PC-3 (cell line): Measurements from ENCODE around the gene ANO7.

Experiments
- EZH2 ChIP-seq: fragments of 300-600 bp; sonication (generic); IDR thresholded peaks from one replicate; pipeline ENCODE4 v1.6.1; 2017; ENCODE audit warnings: antibody characterized with exemption, mild to moderate bottlenecking, low read length; ENCODE audit not compliant: unreplicated experiment
- TF ChIP-seq, protein P1 (sequence below): fragments of 300-600 bp; sonication (generic); conservative IDR thresholded peaks from 2 replicates; pipeline ENCODE4 v1.5.1; 2017; ENCODE audit warnings: antibody characterized with exemption, low read depth, mild to moderate bottlenecking, low read length

DNA sequence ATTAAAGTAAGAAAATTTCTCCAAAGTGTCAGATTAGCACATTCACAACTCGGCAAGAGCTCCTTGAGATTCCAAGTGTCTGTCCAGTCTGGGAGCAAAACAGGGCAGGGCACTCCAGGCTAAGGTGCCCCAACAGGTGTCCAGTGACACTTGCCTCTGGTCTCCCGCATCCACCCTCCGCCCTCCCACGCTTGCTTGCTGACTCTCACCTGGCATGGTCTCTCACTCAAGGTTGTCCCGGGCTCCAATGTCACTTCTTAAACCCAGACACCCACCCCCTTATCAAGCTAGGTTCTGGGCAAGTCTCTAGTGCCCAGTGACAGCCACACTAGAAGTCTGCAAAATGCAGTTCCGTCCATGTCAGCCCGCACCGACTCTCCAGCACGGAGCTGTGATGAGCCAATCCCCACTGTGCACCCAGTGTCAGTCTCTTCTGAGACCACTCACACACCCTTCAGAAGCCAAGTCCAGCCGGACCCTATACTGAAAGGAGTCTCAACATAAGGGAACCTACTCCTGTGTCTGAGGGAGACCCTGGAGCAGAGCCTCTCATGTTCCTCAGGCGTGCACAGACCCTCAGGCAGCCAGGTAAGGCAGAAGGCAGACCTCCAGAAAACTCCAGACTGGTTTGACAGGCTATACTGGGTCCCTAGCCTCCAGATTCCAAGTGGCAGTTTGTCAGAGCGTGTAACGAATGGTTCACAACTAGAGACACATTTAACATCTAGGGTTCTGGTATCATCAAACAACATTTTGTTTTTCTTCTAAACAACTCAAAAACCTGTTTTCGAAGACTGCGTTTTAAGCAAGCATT, 81.4 kb downstream of the ANO7 start:
- TF ChIP-seq, protein P1, sequence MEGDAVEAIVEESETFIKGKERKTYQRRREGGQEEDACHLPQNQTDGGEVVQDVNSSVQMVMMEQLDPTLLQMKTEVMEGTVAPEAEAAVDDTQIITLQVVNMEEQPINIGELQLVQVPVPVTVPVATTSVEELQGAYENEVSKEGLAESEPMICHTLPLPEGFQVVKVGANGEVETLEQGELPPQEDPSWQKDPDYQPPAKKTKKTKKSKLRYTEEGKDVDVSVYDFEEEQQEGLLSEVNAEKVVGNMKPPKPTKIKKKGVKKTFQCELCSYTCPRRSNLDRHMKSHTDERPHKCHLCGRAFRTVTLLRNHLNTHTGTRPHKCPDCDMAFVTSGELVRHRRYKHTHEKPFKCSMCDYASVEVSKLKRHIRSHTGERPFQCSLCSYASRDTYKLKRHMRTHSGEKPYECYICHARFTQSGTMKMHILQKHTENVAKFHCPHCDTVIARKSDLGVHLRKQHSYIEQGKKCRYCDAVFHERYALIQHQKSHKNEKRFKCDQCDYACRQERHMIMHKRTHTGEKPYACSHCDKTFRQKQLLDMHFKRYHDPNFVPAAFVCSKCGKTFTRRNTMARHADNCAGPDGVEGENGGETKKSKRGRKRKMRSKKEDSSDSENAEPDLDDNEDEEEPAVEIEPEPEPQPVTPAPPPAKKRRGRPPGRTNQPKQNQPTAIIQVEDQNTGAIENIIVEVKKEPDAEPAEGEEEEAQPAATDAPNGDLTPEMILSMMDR, result no peak
- TF ChIP-seq EZH2, result no peak
